Measurements from ENCODE around the gene CWF19L2.

GRCh38 chr11:107392611-107393010, 65.0 kb downstream of the CWF19L2 start:
- no peak for TF ChIP-seq POLR2AphosphoS5 (IDR thresholded peaks at IDR 0.05)
- no peak for TF ChIP-seq POLR2A (IDR thresholded peaks at IDR 0.05)
- TF ChIP-seq, protein P1, sequence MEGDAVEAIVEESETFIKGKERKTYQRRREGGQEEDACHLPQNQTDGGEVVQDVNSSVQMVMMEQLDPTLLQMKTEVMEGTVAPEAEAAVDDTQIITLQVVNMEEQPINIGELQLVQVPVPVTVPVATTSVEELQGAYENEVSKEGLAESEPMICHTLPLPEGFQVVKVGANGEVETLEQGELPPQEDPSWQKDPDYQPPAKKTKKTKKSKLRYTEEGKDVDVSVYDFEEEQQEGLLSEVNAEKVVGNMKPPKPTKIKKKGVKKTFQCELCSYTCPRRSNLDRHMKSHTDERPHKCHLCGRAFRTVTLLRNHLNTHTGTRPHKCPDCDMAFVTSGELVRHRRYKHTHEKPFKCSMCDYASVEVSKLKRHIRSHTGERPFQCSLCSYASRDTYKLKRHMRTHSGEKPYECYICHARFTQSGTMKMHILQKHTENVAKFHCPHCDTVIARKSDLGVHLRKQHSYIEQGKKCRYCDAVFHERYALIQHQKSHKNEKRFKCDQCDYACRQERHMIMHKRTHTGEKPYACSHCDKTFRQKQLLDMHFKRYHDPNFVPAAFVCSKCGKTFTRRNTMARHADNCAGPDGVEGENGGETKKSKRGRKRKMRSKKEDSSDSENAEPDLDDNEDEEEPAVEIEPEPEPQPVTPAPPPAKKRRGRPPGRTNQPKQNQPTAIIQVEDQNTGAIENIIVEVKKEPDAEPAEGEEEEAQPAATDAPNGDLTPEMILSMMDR (IDR thresholded peaks at IDR 0.05): no peak
- no peak for TF ChIP-seq EP300 (IDR thresholded peaks at IDR 0.05)
